Spleen (tissue), 11 donors: ENCODE data around the gene MAP3K6. TPM values are rescaled to one million over a fixed set of nuclear protein-coding genes. Genes with fewer than 3 reads are reported as not detected.

ENCODE experiments used
- DNase-seq: peaks from one replicate; pipeline ENCODE4 v3.0.0-alpha.2; 2020
- H3K27ac ChIP-seq, 8 donors: fragments of 200-600 bp; sonication (generic) in 7 of 8; 1 replicate in 4 of 8; 2 replicates in 4 of 8; pipeline versions ENCODE4 v1.5.0 to v1.8.0; 2016 to 2021; ENCODE audit warnings: inconsistent platforms in 4 of 8, mild to moderate bottlenecking in 4 of 8, moderate library complexity in 1 of 8
- H3K27me3 ChIP-seq, 7 donors: fragments of 200-600 bp; sonication (generic) in 6 of 7; replicated peaks in 1 of 7; 1 replicate in 4 of 7; 2 replicates in 3 of 7; pipeline versions ENCODE4 v1.5.0 to v1.8.0; 2016 to 2021; ENCODE audit warnings: inconsistent platforms in 3 of 7, mild to moderate bottlenecking in 1 of 7
- H3K36me3 ChIP-seq, 6 donors: fragments of 200-600 bp; sonication (generic) in 5 of 6; 1 replicate in 4 of 6; 2 replicates in 2 of 6; pipeline versions ENCODE4 v1.5.0 to v1.8.0; 2016 to 2021; ENCODE audit warnings: inconsistent platforms in 2 of 6
- H3K4me1 ChIP-seq, 6 donors: fragments of 200-600 bp; sonication (generic) in 5 of 6; 1 replicate in 3 of 6; 2 replicates in 3 of 6; pipeline versions ENCODE4 v1.5.0 to v1.8.0; 2016 to 2021; ENCODE audit warnings: inconsistent platforms in 3 of 6
- H3K4me3 ChIP-seq, 8 donors: fragments of 200-600 bp; sonication (generic) in 7 of 8; 1 replicate in 4 of 8; 2 replicates in 4 of 8; pipeline versions ENCODE4 v1.5.0 to v1.8.0; 2016 to 2021; ENCODE audit warnings: inconsistent platforms in 4 of 8, mild to moderate bottlenecking in 4 of 8, moderate library complexity in 2 of 8
- H3K9me3 ChIP-seq, 8 donors: fragments of 200-600 bp; sonication (generic) in 7 of 8; 1 replicate in 4 of 8; 2 replicates in 4 of 8; pipeline versions ENCODE4 v1.5.0 to v1.8.0; 2016 to 2021; ENCODE audit warnings: inconsistent platforms in 4 of 8
- CTCF ChIP-seq, 11 experiments: fragments of 200-600 bp in 7 of 11; fragments of 450-650 bp in 4 of 11; sonication (generic) in 4 of 11; IDR thresholded peaks in 8 of 11; conservative IDR thresholded peaks in 3 of 11; 1 replicate in 7 of 11; 2 replicates in 4 of 11; pipeline versions ENCODE4 v1.4.0 to v1.8.0; 2016 to 2021; ENCODE audit warnings: antibody characterized with exemption in 11 of 11, inconsistent platforms in 4 of 11, mild to moderate bottlenecking in 1 of 11
- POLR2A ChIP-seq, 3 donors: fragments of 450-650 bp; IDR thresholded peaks; one replicate each; pipeline ENCODE4 v1.5.1; 2017; ENCODE audit warnings: antibody characterized with exemption in 3 of 3, mild to moderate bottlenecking in 1 of 3
- POLR2AphosphoS5 ChIP-seq, 3 donors: sonication (generic); formaldehyde crosslinking; IDR thresholded peaks; one replicate each; pipeline ENCODE4 v1.5.1; 2017; ENCODE audit warnings: antibody characterized with exemption in 3 of 3
- WGBS, 5 donors: extraction: QIAGEN DNeasy Blood & Tissue Kit in 3 of 5; methylation state at CpG; one replicate each; pipeline versions ENCODE4 v1.1.5 to v1.1.7; 2013 to 2018; 5-methylcytosine and 5-hydroxymethylcytosine counted together
- intact Hi-C: fragments of 100-400 bp; cut with DNase I; formaldehyde crosslinking; loops from one replicate; pipeline ENCODE4 v1.15.0; 2023; ENCODE audit warnings: low total_unique reads
- polyA plus RNA-seq, 3 donors: library from polyadenylated mRNA; stranded (reverse); fragments of 200-250 nt; gene quantifications; one replicate each; pipeline ENCODE4 v1.2.1, GENCODE V29; 2013
- total RNA-seq, 7 donors: library from RNA; depleted of rRNA in 3 of 7; stranded (reverse); fragments of >200 nt in 3 of 7; fragmentation: NEBNext Ultra II Directional in 4 of 7; extraction: Animal tissue kit (Norgen Biotek cat#: 25700) in 4 of 7; gene quantifications; one replicate each; pipeline versions ENCODE4 v1.1.0 to v1.2.1, GENCODE V29; 2016 to 2021
- donor health status: healthy with polysubstance abuse.
- donor health status: DM: no; HTN: no; CAD: no; lungs with moderate emphysema.
- donor health status: DM: no; HTN: no; CAD: no.
- donor health status: Bipolar disorder and iron deficiency.
- donor health status: healthy.
- donor health status: DM: no; HTN: no; CAD: no.
- donor health status: DM: yes; HTN: yes; CAD: no.

MAP3K6 gene
- total and polyA plus RNA-seq, 10 donors, result 20.3 to 55.0 (median 31.0) TPM

- Histone ChIP-seq H3K27me3 (peaks cover 0 to 8% (median 0%) of the 10 kb centered on the region in 7 donors), H3K27ac (no peak overlapping the region), H3K36me3 (no peaks in the 10 kb centered on the region), H3K4me3 (no peak overlapping the region), H3K4me1 (peaks cover 3 to 17% (median 15%) of the 10 kb centered on the region in 6 donors), H3K9me3 (no peaks in the 10 kb centered on the region)
- TF ChIP-seq POLR2AphosphoS5 (IDR thresholded peaks at IDR 0.05), result no peak
- TF ChIP-seq CTCF (IDR thresholded peaks at IDR 0.05 in 8 of 11, conservative IDR thresholded peaks at IDR 0.05 in 3 of 11), result no peak
- TF ChIP-seq POLR2A (IDR thresholded peaks at IDR 0.05), result no peak
- no peak for DNase-seq
- intact Hi-C loops, result no loop called here
- WGBS, 5 donors, result 30 to 54% (median 45%) methylated on average over 4 of the region's 4 CpGs
Observed at GRCh38 chr1:27318136-27318535, 48.6 kb downstream of the MAP3K6 start.

GRCh38 chr1:27316860-27317259, 49.9 kb downstream of the MAP3K6 start:
- DNase-seq, result peak; percentile 1
- H3K27me3 ChIP-seq, result peaks cover 0 to 8% (median 0%) of the 10 kb centered on the region in 7 donors
- intact Hi-C loops, result no loop called here
- H3K36me3 ChIP-seq, result peaks cover 0 to under 1% (median 0%) of the 10 kb centered on the region in 6 donors
- no peak overlapping the region for H3K27ac ChIP-seq
- peaks cover 0 to 9% (median 7%) of the 10 kb centered on the region in 6 donors for H3K4me1 ChIP-seq
- H3K9me3 ChIP-seq, result no peaks in the 10 kb centered on the region
- H3K4me3 ChIP-seq, result no peak overlapping the region
- WGBS, 5 donors, result 84 to 91% (median 86%) methylated on average over 5 of the region's 5 CpGs
- TF ChIP-seq POLR2AphosphoS5 (IDR thresholded peaks at IDR 0.05) (no peak), POLR2A (IDR thresholded peaks at IDR 0.05) (no peak), CTCF (IDR thresholded peaks at IDR 0.05 in 8 of 11, conservative IDR thresholded peaks at IDR 0.05 in 3 of 11) (no peak)

- no peak overlapping the region for H3K27ac ChIP-seq
- 82 to 97% (median 91%) methylated on average over 2 of the region's 2 CpGs for WGBS, 5 donors
- peaks cover 0 to 8% (median 0%) of the 10 kb centered on the region in 7 donors for H3K27me3 ChIP-seq
- no peak overlapping the region for H3K4me3 ChIP-seq
- no peaks in the 10 kb centered on the region for H3K4me1 ChIP-seq
- DNase-seq, result peak; percentile 5
- intact Hi-C loops, result no loop called here
- TF ChIP-seq POLR2AphosphoS5 (IDR thresholded peaks at IDR 0.05) (no peak), POLR2A (IDR thresholded peaks at IDR 0.05) (no peak), CTCF (IDR thresholded peaks at IDR 0.05 in 8 of 11, conservative IDR thresholded peaks at IDR 0.05 in 3 of 11) (no peak)
- H3K36me3 ChIP-seq, result peaks cover 0 to 20% (median 3%) of the 10 kb centered on the region in 6 donors
- H3K9me3 ChIP-seq, result no peaks in the 10 kb centered on the region
Observed at GRCh38 chr1:27314737-27315136, 52.0 kb downstream of the MAP3K6 start.

GRCh38 chr1:27314169-27314568, 52.6 kb downstream of the MAP3K6 start:
- 74 to 84% (median 79%) methylated on average over 3 of the region's 3 CpGs for WGBS, 5 donors
- TF ChIP-seq POLR2A (IDR thresholded peaks at IDR 0.05), result no peak
- TF ChIP-seq POLR2AphosphoS5 (IDR thresholded peaks at IDR 0.05), result no peak
- TF ChIP-seq CTCF (IDR thresholded peaks at IDR 0.05 in 8 of 11, conservative IDR thresholded peaks at IDR 0.05 in 3 of 11), result no peak

More at GRCh38 chr1:27314169-27314568, 52.6 kb downstream of the MAP3K6 start:
- DNase-seq, result no peak
- no peaks in the 10 kb centered on the region for H3K4me1 ChIP-seq
- H3K9me3 ChIP-seq, result no peaks in the 10 kb centered on the region
- intact Hi-C loops, result no loop called here
- H3K27me3 ChIP-seq, result peaks cover 0 to 5% (median 0%) of the 10 kb centered on the region in 7 donors
- no peak overlapping the region for H3K4me3 ChIP-seq
- H3K27ac ChIP-seq, result no peak overlapping the region
- peaks cover 0 to 22% (median 3%) of the 10 kb centered on the region in 6 donors for H3K36me3 ChIP-seq
